Neural progenitor cell (in vitro differentiated cells): ENCODE measurements around the gene CKMT2. TPM values are rescaled to one million over a fixed set of nuclear protein-coding genes. Genes with fewer than 3 reads are reported as not detected.

ENCODE experiments used
- DNase-seq: peaks from one replicate; pipeline ENCODE4 v3.0.0-alpha.2; 2016; ENCODE audit warnings: low spot score
- H2AFZ ChIP-seq: fragments of 200-600 bp; sonication (generic); replicated peaks from 2 replicates; pipeline ENCODE4 v1.6.1; 2016; ENCODE audit warnings: antibody characterized with exemption
- H3F3A ChIP-seq: fragments of 200-600 bp; sonication (generic); 2 replicates; pipeline ENCODE4 v1.6.1; 2016; ENCODE audit warnings: antibody characterized with exemption, low read depth
- H3K27ac ChIP-seq: fragments of 200-600 bp; sonication (generic); 2 replicates; pipeline ENCODE4 v1.5.1; 2016; ENCODE audit warnings: mild to moderate bottlenecking
- H3K27me3 ChIP-seq: fragments of 200-600 bp; sonication (generic); 2 replicates; pipeline ENCODE4 v1.6.1; 2016; ENCODE audit warnings: mild to moderate bottlenecking, moderate library complexity
- H3K36me3 ChIP-seq: fragments of 200-600 bp; sonication (generic); 2 replicates; pipeline ENCODE4 v1.5.1; 2016
- H3K4me1 ChIP-seq: fragments of 200-600 bp; sonication (generic); 2 replicates; pipeline ENCODE4 v1.6.1; 2016; ENCODE audit warnings: mixed run types
- H3K4me2 ChIP-seq: fragments of 200-600 bp; sonication (generic); 2 replicates; pipeline ENCODE4 v1.6.1; 2016
- H3K4me3 ChIP-seq: fragments of 200-600 bp; sonication (generic); 2 replicates; pipeline ENCODE4 v1.5.1; 2016
- H3K79me2 ChIP-seq: fragments of 200-600 bp; sonication (generic); 2 replicates; pipeline ENCODE4 v1.6.1; 2016; ENCODE audit warnings: low read depth
- H3K9ac ChIP-seq: fragments of 200-600 bp; sonication (generic); 2 replicates; pipeline ENCODE4 v1.6.1; 2016
- H3K9me3 ChIP-seq: fragments of 200-600 bp; sonication (generic); 2 replicates; pipeline ENCODE4 v1.5.1; 2016; ENCODE audit warnings: low read depth
- H4K20me1 ChIP-seq: fragments of 200-600 bp; sonication (generic); 2 replicates; pipeline ENCODE4 v1.6.1; 2016; ENCODE audit warnings: low read depth
- H3K27ac Mint-ChIP-seq: 3 replicates; pipeline ENCODE4 v1.8.0; 2021; ENCODE audit warnings: mixed read lengths
- H3K27me3 Mint-ChIP-seq: 2 replicates; pipeline ENCODE4 v1.8.0; 2022; ENCODE audit warnings: low read depth, mild to moderate bottlenecking, inconsistent platforms, moderate library complexity, mixed read lengths; ENCODE audit not compliant: insufficient read depth
- H3K36me3 Mint-ChIP-seq: 3 replicates; pipeline ENCODE4 v1.8.0; 2021; ENCODE audit warnings: mixed read lengths
- H3K4me1 Mint-ChIP-seq: 3 replicates; pipeline ENCODE4 v1.8.0; 2021; ENCODE audit warnings: mixed read lengths
- H3K4me3 Mint-ChIP-seq: 3 replicates; pipeline ENCODE4 v1.8.0; 2021; ENCODE audit warnings: mild to moderate bottlenecking, moderate library complexity, mixed read lengths
- H3K9me3 Mint-ChIP-seq: 3 replicates; pipeline ENCODE4 v1.8.0; 2020; ENCODE audit warnings: mixed read lengths
- EZH2 ChIP-seq: fragments of 200-600 bp; sonication (generic); IDR thresholded peaks from 2 replicates; pipeline ENCODE4 v1.6.1; 2017; ENCODE audit warnings: antibody characterized with exemption, mild to moderate bottlenecking, moderate library complexity
- EZH2phosphoT487 ChIP-seq: fragments of 200-600 bp; sonication (generic); IDR thresholded peaks from 2 replicates; pipeline ENCODE4 v1.6.1; 2017; ENCODE audit warnings: antibody characterized with exemption
- total RNA-seq: library from RNA; depleted of rRNA; stranded (reverse); fragments of >200 nt; gene quantifications from 2 replicates; pipeline ENCODE4 v1.2.3, GENCODE V29; 2015; ENCODE audit warnings: low replicate concordance
- TF ChIP-seq, protein P1 (sequence below): fragments of 200-600 bp; sonication (generic); IDR thresholded peaks from 2 replicates; pipeline ENCODE4 v1.5.1; 2017; ENCODE audit warnings: antibody characterized with exemption, mild to moderate bottlenecking

The CKMT2 gene
- total RNA-seq, 1 donor from 2014 or later: not detected

DNA sequence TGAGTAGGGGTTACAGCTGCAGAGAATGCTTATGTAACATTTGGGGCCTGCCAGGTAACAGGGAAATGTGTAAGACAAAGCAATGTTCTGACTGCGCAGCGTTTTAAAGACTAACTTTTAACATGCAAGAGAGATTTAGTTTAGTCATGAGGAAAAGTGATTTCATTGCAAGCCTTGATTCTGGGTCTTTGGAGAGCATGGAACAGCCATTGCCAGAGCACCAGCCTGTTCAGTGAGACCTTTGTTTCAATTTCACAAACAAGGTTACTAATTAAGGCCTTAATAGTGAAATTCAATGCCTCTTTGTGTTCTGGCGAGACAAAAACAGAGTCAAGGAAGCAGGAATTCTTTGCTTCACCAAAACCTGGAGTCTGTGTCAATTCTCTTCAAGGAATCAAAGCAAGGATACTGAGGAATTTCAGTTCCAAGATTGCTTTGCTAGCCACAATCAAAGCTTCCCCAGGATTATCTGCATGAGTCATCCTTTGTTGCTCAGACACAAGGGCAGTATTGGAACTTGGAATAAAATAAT, 14.4 kb downstream of the CKMT2 start:
- Histone ChIP-seq H4K20me1 (peaks cover 26% of the 10 kb centered on the region), H3K27ac (no peak overlapping the region), H3K27me3 (no peaks in the 10 kb centered on the region), H3K4me3 (no peak overlapping the region), H3K36me3 (peaks cover 7% of the 10 kb centered on the region), H3K4me2 (peak overlapping the region; percentile 38), H3F3A (peaks cover 35% of the 10 kb centered on the region), H3K79me2 (no peaks in the 10 kb centered on the region), H3K9me3 (peaks cover 8% of the 10 kb centered on the region), H3K4me1 (peaks cover 42% of the 10 kb centered on the region), H3K9ac (no peak overlapping the region), H2AFZ (no peak overlapping the region)
- Mint-ChIP-seq H3K27ac (peak overlapping the region; percentile 17), H3K4me1 (peaks cover 21% of the 10 kb centered on the region), H3K9me3 (peaks cover 5% of the 10 kb centered on the region), H3K36me3 (peaks cover 30% of the 10 kb centered on the region), H3K4me3 (no peak overlapping the region), H3K27me3 (peaks cover 2% of the 10 kb centered on the region)
- peak; percentile 53 for DNase-seq
- TF ChIP-seq EZH2: no peak
- TF ChIP-seq, protein P1, sequence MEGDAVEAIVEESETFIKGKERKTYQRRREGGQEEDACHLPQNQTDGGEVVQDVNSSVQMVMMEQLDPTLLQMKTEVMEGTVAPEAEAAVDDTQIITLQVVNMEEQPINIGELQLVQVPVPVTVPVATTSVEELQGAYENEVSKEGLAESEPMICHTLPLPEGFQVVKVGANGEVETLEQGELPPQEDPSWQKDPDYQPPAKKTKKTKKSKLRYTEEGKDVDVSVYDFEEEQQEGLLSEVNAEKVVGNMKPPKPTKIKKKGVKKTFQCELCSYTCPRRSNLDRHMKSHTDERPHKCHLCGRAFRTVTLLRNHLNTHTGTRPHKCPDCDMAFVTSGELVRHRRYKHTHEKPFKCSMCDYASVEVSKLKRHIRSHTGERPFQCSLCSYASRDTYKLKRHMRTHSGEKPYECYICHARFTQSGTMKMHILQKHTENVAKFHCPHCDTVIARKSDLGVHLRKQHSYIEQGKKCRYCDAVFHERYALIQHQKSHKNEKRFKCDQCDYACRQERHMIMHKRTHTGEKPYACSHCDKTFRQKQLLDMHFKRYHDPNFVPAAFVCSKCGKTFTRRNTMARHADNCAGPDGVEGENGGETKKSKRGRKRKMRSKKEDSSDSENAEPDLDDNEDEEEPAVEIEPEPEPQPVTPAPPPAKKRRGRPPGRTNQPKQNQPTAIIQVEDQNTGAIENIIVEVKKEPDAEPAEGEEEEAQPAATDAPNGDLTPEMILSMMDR: no peak
- TF ChIP-seq EZH2phosphoT487: no peak

DNA sequence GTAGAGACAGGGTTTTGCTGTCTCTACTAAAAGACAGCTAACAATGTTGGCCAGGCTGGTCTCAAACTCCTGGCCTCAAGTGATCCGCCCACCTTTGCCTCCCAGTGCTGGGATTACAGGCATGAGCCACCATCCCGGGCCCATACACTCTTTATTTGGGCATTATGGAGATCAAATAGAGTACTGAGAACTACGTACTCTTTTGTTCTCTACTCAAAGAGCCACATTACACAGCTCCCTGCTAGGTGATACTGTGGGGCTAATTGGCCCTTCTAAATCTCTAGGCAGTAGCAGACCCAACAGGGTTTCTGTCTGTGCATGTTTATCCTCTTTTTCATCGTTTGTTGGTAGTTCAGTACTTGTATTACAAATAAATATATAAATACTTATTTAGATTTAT, 16.1 kb downstream of the CKMT2 start:
- Histone ChIP-seq H3F3A (peaks cover 35% of the 10 kb centered on the region), H2AFZ (no peak overlapping the region), H3K27ac (no peak overlapping the region), H4K20me1 (peaks cover 26% of the 10 kb centered on the region), H3K36me3 (peaks cover 7% of the 10 kb centered on the region), H3K4me3 (no peak overlapping the region), H3K4me1 (peaks cover 53% of the 10 kb centered on the region), H3K27me3 (no peaks in the 10 kb centered on the region), H3K9me3 (peaks cover 8% of the 10 kb centered on the region), H3K79me2 (no peaks in the 10 kb centered on the region), H3K9ac (no peak overlapping the region), H3K4me2 (peak overlapping the region; percentile 1)
- DNase-seq: peak; percentile 57
- peaks cover 23% of the 10 kb centered on the region for H3K4me1 Mint-ChIP-seq
- H3K9me3 Mint-ChIP-seq: peaks cover 8% of the 10 kb centered on the region
- H3K36me3 Mint-ChIP-seq: peaks cover 38% of the 10 kb centered on the region
- no peak overlapping the region for H3K27ac Mint-ChIP-seq
- H3K27me3 Mint-ChIP-seq: peaks cover 2% of the 10 kb centered on the region
- H3K4me3 Mint-ChIP-seq: no peak overlapping the region
- TF ChIP-seq, protein P1: no peak
- TF ChIP-seq EZH2phosphoT487: peak; percentile 29
- TF ChIP-seq EZH2: no peak

DNA sequence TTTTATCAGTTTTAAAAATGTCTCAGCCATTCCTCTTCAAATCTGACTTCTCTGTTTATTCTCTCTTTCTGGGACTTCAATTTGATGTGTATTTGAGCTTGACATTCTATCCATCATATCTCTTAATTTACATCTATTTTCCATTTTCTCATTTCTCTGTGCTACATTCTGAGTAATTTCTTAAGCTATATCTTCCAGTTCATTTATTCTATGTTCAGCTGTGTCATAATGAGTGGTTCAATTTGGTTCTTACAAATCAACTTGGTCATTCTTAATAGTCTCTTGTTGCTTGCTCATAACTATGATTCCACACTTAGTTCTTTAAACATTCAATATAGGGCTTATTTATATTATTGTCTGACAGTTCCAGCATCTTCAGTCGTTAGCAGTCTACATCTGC, 16.9 kb downstream of the CKMT2 start:
- Histone ChIP-seq H3K4me2 (no peak overlapping the region), H3K79me2 (no peaks in the 10 kb centered on the region), H3K36me3 (peaks cover 7% of the 10 kb centered on the region), H3K4me1 (peaks cover 53% of the 10 kb centered on the region), H3K9me3 (peaks cover 8% of the 10 kb centered on the region), H3K27me3 (no peaks in the 10 kb centered on the region), H4K20me1 (peaks cover 26% of the 10 kb centered on the region), H3K4me3 (no peak overlapping the region), H3F3A (peaks cover 35% of the 10 kb centered on the region), H3K27ac (no peak overlapping the region), H2AFZ (no peak overlapping the region), H3K9ac (no peak overlapping the region)
- peaks cover 35% of the 10 kb centered on the region for H3K36me3 Mint-ChIP-seq
- DNase-seq: no peak
- peaks cover 11% of the 10 kb centered on the region for H3K9me3 Mint-ChIP-seq
- no peak overlapping the region for H3K4me3 Mint-ChIP-seq
- H3K27me3 Mint-ChIP-seq: peaks cover 2% of the 10 kb centered on the region
- H3K27ac Mint-ChIP-seq: no peak overlapping the region
- no peak for TF ChIP-seq EZH2phosphoT487
- TF ChIP-seq EZH2: no peak
- TF ChIP-seq, protein P1: no peak
- peaks cover 23% of the 10 kb centered on the region for H3K4me1 Mint-ChIP-seq
